SKM-1 treated with dmso at 0.1 percent for 144 hours (cell line): Measurements from ENCODE around the gene ITGB6.
"Not testable (repeated sequence)": the region's sequence is repeated elsewhere in the genome, so short reads cannot be mapped to it uniquely, and the experiment has no call there.

Source experiments
- DNase-seq: peaks from one replicate; lab custom pipeline; 2025; ENCODE audit not compliant: unreplicated experiment; lab: John Stamatoyannopoulos, UW

The ITGB6 gene

GRCh38 chr2:160194351-160194750 is 5.7 kb downstream of the ITGB6 start:
- DNase-seq = no peak

- not testable (repeated sequence) for DNase-seq
Observed at GRCh38 chr2:160181146-160181836, 18.8 kb downstream of the ITGB6 start.

- DNase-seq = not testable (repeated sequence)
Observed at GRCh38 chr2:160180690-160181089, 19.4 kb downstream of the ITGB6 start.

- no peak for DNase-seq
Observed at GRCh38 chr2:160180172-160180571, 19.9 kb downstream of the ITGB6 start.

- no peak for DNase-seq
Observed at GRCh38 chr2:160175169-160176134, 24.6 kb downstream of the ITGB6 start.

DNA sequence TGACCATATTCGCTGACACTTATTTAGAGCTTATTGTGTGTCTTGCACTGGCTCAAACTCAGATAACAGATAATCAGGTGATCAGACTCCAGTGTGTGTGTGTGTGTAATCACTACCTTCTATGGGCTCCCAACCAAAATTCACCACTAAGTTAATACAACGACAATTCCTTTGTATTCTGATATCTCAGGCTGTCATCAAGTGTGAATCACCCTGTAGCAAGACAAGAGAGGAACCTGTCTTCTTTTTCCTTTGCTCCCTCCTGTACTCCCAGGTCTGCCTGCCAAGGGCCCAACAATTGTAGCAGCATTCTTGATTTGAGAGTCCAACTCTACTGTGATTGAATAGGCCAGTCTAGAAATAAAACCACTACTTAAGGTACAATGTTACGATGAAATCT is 25.8 kb downstream of the ITGB6 start:
- no peak for DNase-seq

DNA sequence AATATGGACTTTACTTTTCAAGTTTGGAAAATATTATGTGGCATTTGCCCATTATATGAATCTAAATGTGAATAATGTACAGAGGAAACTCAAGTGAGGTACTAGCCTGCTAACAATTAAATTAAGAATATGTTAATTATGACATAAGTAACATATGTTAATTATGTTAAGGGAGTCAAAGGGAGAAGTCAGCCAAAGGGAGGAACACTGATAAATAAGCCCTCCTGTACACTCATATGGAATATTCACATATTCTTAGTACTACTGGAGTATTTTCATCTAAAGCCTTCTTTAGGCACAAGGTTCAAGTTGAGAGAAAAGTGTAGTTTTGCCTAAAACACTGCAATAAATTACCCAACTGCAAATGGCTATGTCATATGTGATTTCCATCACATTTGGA is 30.1 kb downstream of the ITGB6 start:
- DNase-seq = no peak

- DNase-seq = no peak
Observed at GRCh38 chr2:160169471-160169870, 30.6 kb downstream of the ITGB6 start.

DNA sequence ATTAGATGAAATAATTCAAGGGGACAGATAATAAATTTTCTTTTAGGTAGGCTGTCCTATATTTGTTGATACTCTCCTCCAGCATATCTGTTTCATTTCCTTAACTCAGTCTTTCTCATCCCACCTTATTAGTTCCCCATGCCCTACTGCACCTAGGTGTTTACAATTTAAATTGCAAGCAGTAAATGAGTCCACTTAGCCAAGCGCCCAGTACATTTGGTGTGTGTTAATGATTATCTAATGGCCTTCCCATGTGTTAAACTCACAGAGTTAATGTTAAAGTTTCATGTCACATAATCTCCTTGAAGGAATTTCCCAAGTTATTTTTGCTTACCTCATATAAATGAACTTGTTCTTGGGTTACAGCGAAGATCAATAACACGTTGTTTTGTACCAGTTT is 31.2 kb downstream of the ITGB6 start:
- no peak for DNase-seq

- DNase-seq = no peak
Observed at GRCh38 chr2:160167089-160167740, 32.9 kb downstream of the ITGB6 start.

DNA sequence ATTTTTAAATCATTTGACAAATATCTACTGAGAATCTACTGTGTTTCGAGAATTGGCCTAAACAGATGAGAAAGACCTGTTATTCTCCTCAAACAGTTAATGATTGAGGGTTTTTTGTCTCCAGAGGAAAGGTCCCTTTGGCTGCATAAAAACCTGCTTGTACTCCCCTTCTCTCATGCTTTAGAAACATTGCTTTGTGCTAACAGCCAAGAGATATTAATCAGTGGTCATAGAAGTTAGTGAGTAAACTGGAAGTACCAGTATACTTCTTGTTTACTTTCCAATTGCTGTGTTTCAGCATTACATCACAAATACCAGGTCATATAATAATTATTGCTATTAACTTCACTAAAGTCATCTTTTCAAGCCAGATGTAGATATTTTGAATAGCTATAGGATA is 34.1 kb downstream of the ITGB6 start:
- no peak for DNase-seq

DNA sequence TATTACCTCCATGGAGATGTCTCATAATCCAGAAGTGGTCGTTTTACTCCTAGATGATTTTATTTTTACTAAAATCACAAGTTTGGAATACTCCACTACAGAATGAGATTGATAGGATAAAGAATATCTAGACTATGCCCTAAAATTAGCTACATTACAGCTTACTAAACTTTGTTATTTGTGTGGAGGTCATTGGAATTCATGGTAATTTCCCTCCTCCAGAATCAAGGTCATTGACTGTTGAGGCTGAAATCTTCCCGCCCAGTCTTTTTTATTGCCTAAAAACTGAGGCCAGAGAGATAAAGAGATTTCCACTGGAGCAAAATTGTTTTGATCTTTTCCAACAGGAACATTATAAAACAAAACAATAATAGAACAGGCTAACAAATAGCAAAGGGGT is 35.0 kb downstream of the ITGB6 start:
- DNase-seq = no peak

DNA sequence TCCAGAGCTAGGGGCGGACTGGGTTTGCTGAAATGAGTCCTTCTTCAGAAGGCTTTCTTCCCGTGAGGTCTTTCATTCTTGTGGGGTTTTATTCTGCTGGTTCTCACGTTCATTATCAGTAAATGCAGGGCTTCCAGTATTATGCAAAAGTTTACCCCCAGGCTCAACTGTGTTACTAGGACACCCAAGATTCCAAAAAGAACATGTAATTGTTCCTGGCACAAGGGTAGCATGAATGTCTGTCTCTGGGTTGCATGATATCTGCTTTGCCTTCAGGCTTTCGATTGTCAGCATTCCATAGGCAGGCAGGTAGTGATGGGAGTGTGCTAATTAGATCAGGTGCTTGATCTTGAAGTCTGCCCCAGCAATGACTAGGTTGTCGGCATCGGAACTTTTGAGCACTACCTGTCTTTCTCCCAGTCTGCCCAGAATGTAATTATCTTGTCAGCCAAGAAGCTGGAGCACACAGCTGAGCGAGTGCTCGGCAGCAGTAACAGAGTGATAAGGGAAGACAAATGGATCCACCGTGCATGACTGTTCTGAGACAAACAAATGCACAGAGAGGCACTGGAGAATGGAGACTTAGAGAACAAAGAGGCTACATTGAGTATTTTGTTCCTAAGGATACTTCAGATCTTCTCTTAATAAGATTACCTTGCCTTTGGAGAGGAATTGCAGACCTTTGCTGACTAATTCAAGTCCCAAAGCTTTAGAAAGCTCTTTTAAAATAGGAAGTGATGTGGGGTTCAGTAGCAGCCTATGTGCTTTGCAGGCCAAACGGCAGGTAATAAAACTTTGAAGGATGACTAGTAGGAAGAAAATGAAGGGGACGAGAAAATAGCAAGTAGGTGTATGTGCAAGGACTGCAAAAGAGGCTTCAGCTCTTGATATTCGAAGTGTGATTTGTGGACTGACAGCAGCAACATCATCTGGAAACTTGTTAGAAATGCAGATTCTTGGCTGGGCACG is 41.9 kb downstream of the ITGB6 start:
- DNase-seq = no peak

DNA sequence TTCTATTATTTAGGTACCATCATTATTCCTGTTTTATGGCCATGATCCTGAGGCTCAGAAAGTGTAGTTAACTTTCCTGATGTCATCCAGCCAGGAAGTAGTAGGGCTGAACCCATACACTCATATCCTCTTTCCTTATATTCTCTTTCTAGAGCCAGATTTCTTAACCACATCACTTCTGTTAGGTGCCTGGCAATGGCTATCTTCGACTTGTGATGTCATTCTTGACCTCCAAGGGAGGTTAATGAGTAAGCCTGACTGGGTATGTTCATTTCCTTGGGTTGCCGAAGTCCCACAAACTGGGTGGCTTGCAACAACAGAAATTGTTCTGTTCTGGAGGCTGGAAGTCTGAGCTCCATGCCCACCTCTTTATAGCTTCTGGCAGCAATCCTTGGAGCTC is 43.4 kb downstream of the ITGB6 start:
- no peak for DNase-seq

GRCh38 chr2:160156100-160156499 is 44.0 kb downstream of the ITGB6 start:
- DNase-seq = no peak

- DNase-seq = not testable (repeated sequence)
Observed at GRCh38 chr2:160148419-160148818, 51.7 kb downstream of the ITGB6 start.

DNA sequence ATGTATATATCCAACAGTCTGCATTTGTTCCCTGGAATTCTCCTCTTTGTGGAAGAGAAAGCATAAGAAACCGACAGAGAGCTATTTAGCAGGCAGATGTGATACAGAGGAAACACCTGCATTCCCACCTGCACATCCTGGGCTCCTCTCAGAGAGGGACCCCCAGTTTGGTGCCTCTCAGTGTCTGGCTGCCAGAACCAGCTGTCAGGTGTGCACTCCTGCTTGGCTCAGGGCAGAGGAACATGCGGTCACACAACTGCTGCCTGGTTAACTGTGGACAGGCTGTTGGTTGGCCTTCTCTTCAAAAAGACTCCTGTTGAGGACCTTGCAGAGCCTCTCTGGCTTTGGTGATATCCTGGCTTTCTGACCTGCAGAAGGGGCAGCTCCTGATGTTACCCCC is 54.6 kb downstream of the ITGB6 start:
- no peak for DNase-seq

DNA sequence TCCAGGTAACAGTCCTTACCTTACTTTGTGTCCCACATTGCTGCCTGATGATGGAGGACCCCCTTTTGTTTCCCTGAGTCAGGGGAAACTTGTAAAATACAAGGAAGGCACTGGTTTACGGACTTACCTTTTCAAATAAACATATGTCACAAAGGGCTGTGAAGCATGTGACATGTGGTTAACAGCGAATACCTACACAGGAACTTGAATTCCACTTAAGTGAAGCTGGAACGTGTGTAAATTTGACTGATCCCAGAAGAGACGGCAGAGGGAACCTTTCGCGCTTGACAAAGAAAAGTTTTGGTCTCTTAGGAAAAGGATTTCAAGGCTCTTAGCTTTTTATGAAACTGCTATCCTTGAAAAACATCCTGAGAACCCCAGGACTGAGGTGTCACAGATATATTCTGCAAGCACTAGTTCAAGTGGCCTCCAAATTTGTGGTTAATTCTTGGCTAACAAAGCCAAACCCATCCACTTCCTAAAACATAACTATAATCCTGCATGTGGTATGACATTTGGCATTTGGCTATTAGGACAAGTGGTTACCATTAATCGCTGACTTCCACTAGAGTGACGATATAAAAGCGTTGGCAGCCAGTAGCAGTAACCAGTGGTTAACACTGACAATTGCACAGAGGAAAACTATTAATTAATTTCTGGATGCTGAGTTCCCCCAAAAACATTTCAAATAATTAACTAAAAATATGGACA is 55.6 kb downstream of the ITGB6 start:
- no peak for DNase-seq

- no peak for DNase-seq
Observed at GRCh38 chr2:160142472-160142871, 57.6 kb downstream of the ITGB6 start.

DNA sequence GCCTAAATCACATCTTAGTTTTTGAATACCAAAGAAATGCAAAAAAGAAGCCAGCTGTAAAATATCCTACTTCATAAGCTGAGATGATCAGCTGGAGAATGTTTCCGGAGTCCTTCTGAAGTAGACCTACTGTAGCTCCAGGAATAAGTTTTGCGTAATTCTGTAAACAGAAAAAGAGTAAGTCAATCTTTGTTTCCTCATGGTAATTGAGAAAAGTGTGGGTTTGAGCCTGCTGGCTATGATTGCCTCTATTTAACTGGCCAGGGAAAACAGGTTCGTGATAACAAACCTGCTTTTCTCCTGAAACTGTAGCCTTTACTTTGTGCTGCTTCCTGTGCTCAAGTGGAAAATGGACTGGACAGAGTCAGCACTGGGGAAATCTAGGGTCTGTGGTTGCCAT is 58.2 kb downstream of the ITGB6 start:
- no peak for DNase-seq
